Measurements from ENCODE around the gene EVX1.

DNA sequence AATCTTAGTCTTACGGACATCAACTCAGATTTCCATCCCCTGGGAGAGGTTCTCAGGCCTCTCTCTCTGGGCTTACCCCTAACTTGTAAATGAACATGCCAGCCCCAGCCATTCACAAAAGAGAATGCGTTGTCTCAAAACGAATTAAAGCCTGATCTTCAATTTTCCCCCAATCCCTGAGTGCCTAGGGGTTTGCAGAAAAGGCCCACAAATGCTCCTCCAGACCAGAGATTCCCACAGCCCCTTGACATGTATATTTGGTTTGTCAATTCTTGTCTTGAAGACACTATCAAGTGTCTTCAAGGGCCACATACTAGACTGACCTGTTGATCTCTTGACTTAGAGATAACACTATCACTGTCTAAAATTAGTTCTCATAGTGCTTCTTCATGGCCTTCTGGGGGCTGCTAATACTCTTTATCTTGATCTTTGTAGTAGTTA, 30.8 kb upstream of the EVX1 start:
- TF ChIP-seq, protein P1, sequence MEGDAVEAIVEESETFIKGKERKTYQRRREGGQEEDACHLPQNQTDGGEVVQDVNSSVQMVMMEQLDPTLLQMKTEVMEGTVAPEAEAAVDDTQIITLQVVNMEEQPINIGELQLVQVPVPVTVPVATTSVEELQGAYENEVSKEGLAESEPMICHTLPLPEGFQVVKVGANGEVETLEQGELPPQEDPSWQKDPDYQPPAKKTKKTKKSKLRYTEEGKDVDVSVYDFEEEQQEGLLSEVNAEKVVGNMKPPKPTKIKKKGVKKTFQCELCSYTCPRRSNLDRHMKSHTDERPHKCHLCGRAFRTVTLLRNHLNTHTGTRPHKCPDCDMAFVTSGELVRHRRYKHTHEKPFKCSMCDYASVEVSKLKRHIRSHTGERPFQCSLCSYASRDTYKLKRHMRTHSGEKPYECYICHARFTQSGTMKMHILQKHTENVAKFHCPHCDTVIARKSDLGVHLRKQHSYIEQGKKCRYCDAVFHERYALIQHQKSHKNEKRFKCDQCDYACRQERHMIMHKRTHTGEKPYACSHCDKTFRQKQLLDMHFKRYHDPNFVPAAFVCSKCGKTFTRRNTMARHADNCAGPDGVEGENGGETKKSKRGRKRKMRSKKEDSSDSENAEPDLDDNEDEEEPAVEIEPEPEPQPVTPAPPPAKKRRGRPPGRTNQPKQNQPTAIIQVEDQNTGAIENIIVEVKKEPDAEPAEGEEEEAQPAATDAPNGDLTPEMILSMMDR (IDR thresholded peaks at IDR 0.05), result no peak
- TF ChIP-seq POLR2A (IDR thresholded peaks at IDR 0.05), result no peak

Measured in Peyer's patch (tissue), 4 donors.